Activated naive CD4-positive, alpha-beta T cell treated with anti-CD3 and anti-CD28 coated beads, Interleukin-2, amount 10 ng/mL, durations not matched to agents 7 days and 5 days (primary cell): ENCODE measurements around the gene CDH13.

Experiments
- CTCF ChIA-PET: fragments of 350-600 bp; sonication (Branson Sonifier 250); formaldehyde crosslinking; loops from one replicate; lab custom pipeline; 2021; ENCODE audit warnings: antibody characterized with exemption; lab: Charles Lee
- DNase-seq: peaks from one replicate; pipeline ENCODE4 v3.0.0-alpha.2; 2020
- H3K27ac Mint-ChIP-seq: one replicate; pipeline ENCODE4 v1.8.0; 2021; ENCODE audit warnings: mild to moderate bottlenecking, moderate library complexity, mixed read lengths
- H3K27me3 Mint-ChIP-seq: one replicate; pipeline ENCODE4 v1.8.0; 2021; ENCODE audit warnings: mild to moderate bottlenecking, mixed read lengths
- H3K36me3 Mint-ChIP-seq: one replicate; pipeline ENCODE4 v1.8.0; 2021; ENCODE audit warnings: mixed read lengths
- H3K4me1 Mint-ChIP-seq: one replicate; pipeline ENCODE4 v1.8.0; 2021; ENCODE audit warnings: mixed read lengths
- H3K4me3 Mint-ChIP-seq: one replicate; pipeline ENCODE4 v1.8.0; 2021; ENCODE audit warnings: mild to moderate bottlenecking, moderate library complexity, mixed read lengths
- H3K9me3 Mint-ChIP-seq: one replicate; pipeline ENCODE4 v1.8.0; 2021; ENCODE audit warnings: mixed read lengths

The CDH13 gene

DNA sequence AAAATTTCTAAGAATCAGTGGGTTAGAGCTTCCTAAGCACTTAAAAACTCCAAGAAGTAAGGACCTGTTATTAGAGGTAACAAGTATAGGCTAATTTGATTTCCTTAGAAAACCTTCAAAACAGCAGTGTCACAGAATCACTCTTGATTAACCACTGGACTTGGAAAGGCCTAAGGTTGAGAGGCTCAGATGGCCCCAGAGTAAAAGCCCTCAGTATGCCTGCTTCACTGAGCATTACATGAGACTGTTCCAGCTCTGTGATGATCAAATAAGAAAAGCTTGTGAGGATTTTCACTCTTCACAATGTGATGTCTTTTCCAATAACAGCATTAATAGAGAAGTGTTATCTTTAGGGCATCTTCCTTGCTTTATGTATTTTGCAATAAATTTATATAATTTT, 671.8 kb downstream of the CDH13 start:
- Mint-ChIP-seq H3K4me1 (no peaks in the 10 kb centered on the region), H3K4me3 (no peak overlapping the region), H3K27ac (no peak overlapping the region), H3K36me3 (no peaks in the 10 kb centered on the region), H3K9me3 (no peaks in the 10 kb centered on the region), H3K27me3 (no peaks in the 10 kb centered on the region)
- no peak for DNase-seq
- CTCF ChIA-PET: no interaction called here

DNA sequence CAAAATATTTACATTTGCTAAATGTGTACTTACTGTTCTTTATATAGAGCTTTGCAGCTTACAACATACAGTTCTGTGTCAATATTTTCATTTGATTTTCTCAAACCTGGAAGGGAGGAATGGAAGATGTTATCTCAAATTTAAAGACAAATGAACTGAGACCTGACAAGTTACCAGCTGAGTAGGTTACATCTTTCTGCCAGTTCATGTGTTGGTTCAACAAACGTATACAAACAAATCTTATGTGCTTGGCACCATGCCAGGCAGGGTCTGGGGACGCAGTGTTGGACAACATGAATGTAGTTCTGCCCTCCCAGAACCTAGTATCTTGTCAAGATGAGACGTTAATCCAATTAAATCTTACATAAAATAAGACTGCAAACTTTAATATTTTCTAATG, 673.6 kb downstream of the CDH13 start:
- Mint-ChIP-seq H3K36me3 (no peaks in the 10 kb centered on the region), H3K27me3 (no peaks in the 10 kb centered on the region), H3K4me1 (no peaks in the 10 kb centered on the region), H3K4me3 (no peak overlapping the region), H3K9me3 (no peaks in the 10 kb centered on the region), H3K27ac (no peak overlapping the region)
- CTCF ChIA-PET: no interaction called here
- DNase-seq: no peak

DNA sequence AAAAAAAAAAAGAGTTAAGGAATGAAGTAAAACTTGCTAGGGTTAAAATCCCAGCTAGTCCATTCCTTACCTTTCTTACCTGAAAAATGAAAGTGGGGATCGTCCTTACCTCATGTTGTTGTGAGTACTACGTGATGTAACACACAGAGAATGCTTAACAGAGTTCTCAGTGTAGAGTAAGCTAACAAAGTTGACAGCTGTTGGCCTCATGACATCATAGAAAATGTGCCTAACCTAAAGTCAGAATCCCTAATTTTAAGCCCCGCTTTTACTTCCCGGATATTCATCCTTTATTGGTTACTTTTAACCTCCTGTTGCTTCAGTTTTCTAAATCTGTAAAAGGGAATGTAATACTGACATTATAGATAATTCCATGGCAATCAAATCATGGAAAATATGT, 675.2 kb downstream of the CDH13 start:
- CTCF ChIA-PET: no interaction called here
- H3K27ac Mint-ChIP-seq: no peak overlapping the region
- no peaks in the 10 kb centered on the region for H3K27me3 Mint-ChIP-seq
- H3K9me3 Mint-ChIP-seq: no peaks in the 10 kb centered on the region
- H3K4me1 Mint-ChIP-seq: no peaks in the 10 kb centered on the region
- DNase-seq: no peak
- no peak overlapping the region for H3K4me3 Mint-ChIP-seq
- no peaks in the 10 kb centered on the region for H3K36me3 Mint-ChIP-seq

DNA sequence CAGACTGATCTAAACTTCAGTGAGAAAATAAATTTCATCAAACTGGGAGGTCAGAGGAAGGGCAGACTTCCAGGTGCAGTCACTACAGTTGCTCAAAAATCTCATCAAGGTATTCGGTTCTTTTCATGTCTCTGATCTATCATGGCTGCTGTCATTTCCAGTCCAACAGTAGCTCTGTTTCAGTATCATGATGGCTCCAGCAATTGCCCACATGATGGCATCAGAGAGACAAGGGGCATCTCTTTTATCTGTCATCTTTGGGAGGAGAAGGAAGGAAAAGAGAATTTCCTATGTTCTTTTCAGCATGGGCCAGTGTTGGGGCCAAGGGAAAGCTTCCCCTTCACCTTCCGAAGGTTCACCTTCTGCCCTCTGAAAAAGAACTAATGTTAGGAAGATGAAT, 676.1 kb downstream of the CDH13 start:
- H3K27me3 Mint-ChIP-seq: no peaks in the 10 kb centered on the region
- DNase-seq: no peak
- H3K4me1 Mint-ChIP-seq: no peaks in the 10 kb centered on the region
- H3K36me3 Mint-ChIP-seq: no peaks in the 10 kb centered on the region
- H3K9me3 Mint-ChIP-seq: no peaks in the 10 kb centered on the region
- no peak overlapping the region for H3K27ac Mint-ChIP-seq
- H3K4me3 Mint-ChIP-seq: no peak overlapping the region
- CTCF ChIA-PET: no interaction called here

DNA sequence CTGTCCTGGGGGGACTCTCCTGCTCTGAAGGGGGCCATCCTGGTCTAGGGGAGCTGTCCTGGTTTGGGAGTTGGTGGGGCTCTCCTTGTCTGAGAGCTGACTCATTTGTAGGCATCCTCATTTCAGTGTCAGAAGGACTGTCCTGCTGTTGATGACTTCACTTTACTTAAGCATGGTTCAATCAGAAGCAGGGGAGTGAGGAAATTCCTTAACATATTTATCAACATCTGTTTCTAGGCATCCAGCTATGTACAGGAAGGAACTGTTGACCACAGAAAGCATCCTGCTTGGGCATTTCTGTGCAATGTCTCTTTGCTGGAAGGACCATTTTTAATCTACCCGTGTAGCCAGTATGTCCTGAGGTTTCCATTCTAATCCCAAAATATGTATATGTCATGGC, 678.3 kb downstream of the CDH13 start:
- Mint-ChIP-seq H3K27me3 (no peaks in the 10 kb centered on the region), H3K36me3 (no peaks in the 10 kb centered on the region), H3K4me1 (no peaks in the 10 kb centered on the region), H3K27ac (no peak overlapping the region), H3K4me3 (no peak overlapping the region), H3K9me3 (no peaks in the 10 kb centered on the region)
- CTCF ChIA-PET: no interaction called here
- DNase-seq: no peak

DNA sequence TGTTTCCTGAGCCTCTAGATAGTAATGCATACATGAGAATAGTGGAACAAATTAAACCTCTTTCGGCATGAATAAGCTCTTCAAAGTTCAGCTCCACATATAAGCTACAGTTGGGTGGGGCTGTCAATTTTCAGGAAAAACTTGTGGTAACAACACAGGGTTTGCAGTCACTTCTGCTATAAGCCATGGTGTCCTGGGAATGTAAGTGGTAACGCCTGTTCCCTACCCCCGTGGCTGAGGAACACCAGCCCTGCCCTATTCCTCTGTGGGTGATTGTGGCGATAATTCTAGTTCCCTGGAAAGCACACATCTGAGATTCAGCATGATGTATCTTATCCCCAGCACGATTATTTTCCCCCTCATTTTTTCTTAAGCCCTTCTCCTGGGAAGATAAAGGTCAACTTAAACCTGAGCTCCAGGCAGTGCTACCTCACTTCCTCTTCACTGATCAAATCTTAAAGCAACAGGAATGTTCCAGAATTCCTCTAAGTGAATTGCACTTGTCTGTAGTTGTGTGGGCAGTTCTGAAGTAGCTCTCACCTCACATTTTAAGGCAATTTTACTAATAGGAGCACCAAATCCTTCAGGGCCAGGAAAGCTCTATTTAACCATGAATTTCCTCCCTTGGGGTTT, 680.3 kb downstream of the CDH13 start:
- H3K9me3 Mint-ChIP-seq: no peaks in the 10 kb centered on the region
- H3K4me1 Mint-ChIP-seq: no peaks in the 10 kb centered on the region
- no peak for DNase-seq
- CTCF ChIA-PET: no interaction called here
- no peaks in the 10 kb centered on the region for H3K36me3 Mint-ChIP-seq
- H3K27ac Mint-ChIP-seq: no peak overlapping the region
- H3K27me3 Mint-ChIP-seq: no peaks in the 10 kb centered on the region
- H3K4me3 Mint-ChIP-seq: no peak overlapping the region

DNA sequence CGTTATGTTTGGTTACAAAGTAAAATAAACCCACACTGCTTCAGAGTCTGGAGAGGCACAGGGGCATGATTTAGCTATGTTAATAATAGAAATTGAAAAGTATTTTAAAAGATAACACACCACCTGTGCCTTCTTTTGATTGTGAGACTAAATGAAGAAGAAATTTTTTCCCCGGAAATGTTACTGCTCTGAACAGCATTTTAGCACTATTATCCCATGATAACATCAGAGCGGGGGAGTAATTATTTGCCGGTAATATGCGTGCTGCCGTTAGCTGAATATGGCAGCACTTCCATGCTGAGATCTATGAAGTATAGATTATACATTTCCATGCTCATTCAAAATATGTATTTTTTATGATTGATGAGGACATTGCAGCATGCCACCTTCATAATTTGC, 680.8 kb downstream of the CDH13 start:
- Mint-ChIP-seq H3K9me3 (no peaks in the 10 kb centered on the region), H3K36me3 (no peaks in the 10 kb centered on the region)

DNA sequence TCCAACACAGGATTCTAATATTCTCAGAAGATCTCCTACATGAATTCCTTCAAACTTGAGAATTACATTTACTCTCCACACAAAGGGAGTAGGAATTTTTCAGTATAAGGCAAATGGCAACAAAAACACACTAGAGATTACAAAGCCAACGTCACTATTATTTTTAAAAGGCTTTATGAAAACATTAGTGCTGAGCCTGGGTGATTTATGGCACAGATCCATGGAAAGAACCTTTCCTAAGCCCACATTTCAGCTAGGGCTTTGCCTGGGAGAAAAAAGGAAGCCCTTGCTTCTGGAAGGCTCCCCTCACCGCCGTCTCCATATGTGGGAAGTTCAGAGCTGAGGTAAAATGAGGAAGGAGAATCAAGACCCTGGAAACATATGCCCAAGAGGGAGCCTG, 681.6 kb downstream of the CDH13 start:
- H3K36me3 Mint-ChIP-seq: no peaks in the 10 kb centered on the region
- H3K27ac Mint-ChIP-seq: no peak overlapping the region
- no peaks in the 10 kb centered on the region for H3K4me1 Mint-ChIP-seq
- no peaks in the 10 kb centered on the region for H3K27me3 Mint-ChIP-seq
- H3K4me3 Mint-ChIP-seq: no peak overlapping the region
- no peaks in the 10 kb centered on the region for H3K9me3 Mint-ChIP-seq
- DNase-seq: no peak
- CTCF ChIA-PET: no interaction called here

More for the DNA sequence above, 680.8 kb downstream of the CDH13 start:
- no peak for DNase-seq
- Mint-ChIP-seq H3K4me3 (no peak overlapping the region), H3K27ac (no peak overlapping the region), H3K4me1 (no peaks in the 10 kb centered on the region), H3K27me3 (no peaks in the 10 kb centered on the region)
- CTCF ChIA-PET: no interaction called here

DNA sequence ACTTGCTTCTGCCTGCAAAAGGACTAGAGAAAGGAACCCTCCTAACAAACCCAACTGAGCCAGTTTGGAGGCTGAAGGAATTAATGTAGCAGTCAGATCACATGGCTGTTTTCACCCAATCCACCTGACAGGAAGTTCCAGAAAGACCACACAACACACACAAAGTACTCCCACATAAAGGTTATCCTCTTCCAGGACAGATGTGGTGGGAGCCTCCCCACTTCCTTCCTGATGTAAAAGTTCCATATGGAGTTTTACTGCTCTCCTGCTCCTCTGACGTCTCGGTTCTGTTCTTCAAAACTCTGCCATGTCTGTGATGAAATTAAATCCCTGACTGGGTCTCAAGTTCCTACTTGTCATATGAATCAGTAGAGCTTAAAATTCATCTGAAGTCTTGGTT, 684.0 kb downstream of the CDH13 start:
- Mint-ChIP-seq H3K27me3 (no peaks in the 10 kb centered on the region), H3K4me1 (no peaks in the 10 kb centered on the region), H3K4me3 (no peak overlapping the region), H3K36me3 (no peaks in the 10 kb centered on the region), H3K27ac (no peak overlapping the region), H3K9me3 (no peaks in the 10 kb centered on the region)
- no peak for DNase-seq
- CTCF ChIA-PET: no interaction called here

DNA sequence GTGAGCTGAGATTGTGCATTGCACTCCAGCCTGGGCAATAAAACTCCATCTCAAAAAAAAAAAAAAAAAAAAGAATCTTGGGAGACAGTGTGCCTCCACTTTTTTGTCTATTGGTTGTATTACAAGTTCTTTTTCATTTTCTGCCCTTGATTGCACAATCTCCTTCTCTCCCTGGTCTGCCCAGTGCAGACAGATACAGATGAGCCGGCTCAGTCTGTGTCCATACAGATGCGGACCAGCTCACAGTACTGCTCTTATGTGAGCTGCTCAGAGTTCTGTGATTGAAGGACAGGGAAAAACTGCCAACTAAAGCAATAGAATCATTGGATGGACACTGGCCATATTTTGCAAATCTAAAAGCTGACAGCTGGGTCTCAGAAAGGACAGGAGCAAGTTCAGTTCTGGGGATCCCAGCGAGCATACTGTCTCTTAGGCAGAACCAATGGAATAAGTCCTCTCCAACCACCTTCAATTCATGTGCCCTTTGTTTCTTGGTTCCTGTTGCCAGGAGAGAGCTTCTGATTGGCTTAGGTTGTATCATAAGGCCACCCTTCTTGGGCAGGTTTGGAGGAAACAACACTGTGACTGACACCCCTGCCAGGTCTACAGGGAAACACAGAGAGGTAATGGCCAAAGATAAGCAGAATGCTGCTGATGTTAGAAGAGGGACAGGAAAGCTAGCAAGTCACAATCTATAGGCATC, 685.4 kb downstream of the CDH13 start:
- H3K27ac Mint-ChIP-seq: no peak overlapping the region
- no peak for DNase-seq

DNA sequence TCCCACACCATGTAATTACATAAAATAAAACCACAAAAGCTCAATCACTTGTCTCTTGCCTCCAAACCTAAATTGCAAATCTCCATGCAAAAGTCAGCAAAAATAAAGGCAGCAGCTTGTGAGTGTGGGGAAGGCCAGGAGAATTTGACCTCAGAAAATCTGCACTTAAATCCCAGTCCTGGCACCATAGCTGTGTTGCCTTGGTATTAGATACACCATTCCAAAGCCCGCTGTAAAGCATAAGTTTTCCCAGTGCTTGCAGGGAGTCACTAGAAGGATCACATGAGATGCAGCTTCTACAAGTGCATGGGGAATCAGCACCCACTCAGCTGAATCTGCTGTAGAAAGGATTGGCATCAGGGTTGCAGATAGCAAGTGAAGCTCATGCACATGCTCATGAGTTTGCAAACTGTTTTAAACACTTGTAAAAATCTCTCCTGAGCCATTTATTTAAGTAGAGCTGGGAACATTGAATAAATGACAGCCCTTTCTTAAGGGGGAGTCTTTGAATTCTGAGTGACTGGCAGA, 686.0 kb downstream of the CDH13 start:
- no peak for DNase-seq
- CTCF ChIA-PET: no interaction called here
- Mint-ChIP-seq H3K4me1 (no peaks in the 10 kb centered on the region), H3K36me3 (no peaks in the 10 kb centered on the region), H3K27me3 (no peaks in the 10 kb centered on the region), H3K27ac (no peak overlapping the region), H3K9me3 (no peaks in the 10 kb centered on the region), H3K4me3 (no peak overlapping the region)

More for the DNA sequence above, 685.4 kb downstream of the CDH13 start:
- Mint-ChIP-seq H3K27me3 (no peaks in the 10 kb centered on the region), H3K4me3 (no peak overlapping the region), H3K9me3 (no peaks in the 10 kb centered on the region), H3K36me3 (no peaks in the 10 kb centered on the region), H3K4me1 (no peaks in the 10 kb centered on the region)
- CTCF ChIA-PET: no interaction called here

DNA sequence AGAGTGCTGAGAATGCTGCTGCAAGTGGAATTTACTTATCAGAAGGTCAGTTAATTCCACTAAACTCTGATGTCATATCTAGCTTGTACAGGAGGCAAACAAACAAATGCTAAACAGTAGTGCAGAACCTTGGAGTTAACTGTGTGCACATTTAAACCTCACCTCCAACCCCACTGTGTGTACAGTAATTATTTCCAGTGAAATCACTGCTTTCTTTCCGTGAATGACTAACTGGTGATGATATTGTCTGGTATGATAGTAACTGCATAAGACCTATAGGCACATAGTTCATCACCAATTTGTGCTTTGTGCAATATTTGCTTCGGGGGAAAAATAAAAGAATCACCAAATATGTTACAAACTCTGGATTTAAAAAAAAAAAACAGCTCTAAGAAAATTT, 688.5 kb downstream of the CDH13 start:
- H3K27me3 Mint-ChIP-seq: no peaks in the 10 kb centered on the region
- H3K27ac Mint-ChIP-seq: no peak overlapping the region
- CTCF ChIA-PET: no interaction called here
- H3K9me3 Mint-ChIP-seq: no peaks in the 10 kb centered on the region
- H3K36me3 Mint-ChIP-seq: no peaks in the 10 kb centered on the region
- no peaks in the 10 kb centered on the region for H3K4me1 Mint-ChIP-seq
- no peak for DNase-seq
- no peak overlapping the region for H3K4me3 Mint-ChIP-seq

DNA sequence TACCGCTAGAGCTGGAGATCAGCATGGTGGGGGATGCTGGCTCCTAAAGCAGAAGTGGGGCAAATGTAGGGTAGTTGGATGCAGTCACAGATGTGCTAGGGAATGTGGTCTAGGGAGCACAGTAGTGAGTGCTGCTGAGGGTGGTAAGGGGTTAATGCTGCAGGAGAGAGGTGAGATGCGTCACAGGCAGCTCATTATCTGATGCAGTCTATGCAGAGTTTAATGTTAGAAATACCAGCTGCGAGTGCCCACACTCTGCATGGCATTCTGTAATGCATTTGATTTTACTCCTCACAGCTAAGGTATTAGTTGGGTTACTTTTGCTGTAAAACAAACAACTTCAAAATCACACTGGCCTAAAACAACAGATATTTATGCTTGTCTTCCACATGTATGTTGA, 689.7 kb downstream of the CDH13 start:
- DNase-seq: no peak
- H3K4me1 Mint-ChIP-seq: no peaks in the 10 kb centered on the region
- CTCF ChIA-PET: no interaction called here
- no peaks in the 10 kb centered on the region for H3K27me3 Mint-ChIP-seq
- no peaks in the 10 kb centered on the region for H3K36me3 Mint-ChIP-seq
- no peaks in the 10 kb centered on the region for H3K9me3 Mint-ChIP-seq
- no peak overlapping the region for H3K27ac Mint-ChIP-seq
- no peak overlapping the region for H3K4me3 Mint-ChIP-seq

DNA sequence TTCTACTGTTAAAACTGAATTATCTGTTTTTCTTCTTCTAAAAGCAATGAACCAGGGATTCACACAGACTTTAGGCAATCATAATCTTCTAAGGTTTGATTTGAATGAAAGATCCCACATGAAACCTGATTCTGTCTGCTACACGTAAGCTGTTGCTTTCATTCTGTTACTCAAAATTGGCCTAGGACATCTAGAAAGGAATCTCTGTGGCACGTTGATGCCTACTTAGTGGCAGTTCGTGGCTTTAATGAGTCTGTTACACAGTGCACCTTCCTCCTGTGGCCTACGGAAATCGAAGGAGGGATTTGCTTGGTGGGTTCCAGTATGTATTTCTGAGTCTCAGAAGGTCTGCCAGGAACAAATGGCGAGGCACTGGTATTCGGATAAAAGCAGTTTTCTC, 691.6 kb downstream of the CDH13 start:
- no peak overlapping the region for H3K27ac Mint-ChIP-seq
- no peaks in the 10 kb centered on the region for H3K36me3 Mint-ChIP-seq
- no peaks in the 10 kb centered on the region for H3K27me3 Mint-ChIP-seq
- no peaks in the 10 kb centered on the region for H3K9me3 Mint-ChIP-seq
- no peaks in the 10 kb centered on the region for H3K4me1 Mint-ChIP-seq
- H3K4me3 Mint-ChIP-seq: no peak overlapping the region
- DNase-seq: no peak
- CTCF ChIA-PET: no interaction called here

DNA sequence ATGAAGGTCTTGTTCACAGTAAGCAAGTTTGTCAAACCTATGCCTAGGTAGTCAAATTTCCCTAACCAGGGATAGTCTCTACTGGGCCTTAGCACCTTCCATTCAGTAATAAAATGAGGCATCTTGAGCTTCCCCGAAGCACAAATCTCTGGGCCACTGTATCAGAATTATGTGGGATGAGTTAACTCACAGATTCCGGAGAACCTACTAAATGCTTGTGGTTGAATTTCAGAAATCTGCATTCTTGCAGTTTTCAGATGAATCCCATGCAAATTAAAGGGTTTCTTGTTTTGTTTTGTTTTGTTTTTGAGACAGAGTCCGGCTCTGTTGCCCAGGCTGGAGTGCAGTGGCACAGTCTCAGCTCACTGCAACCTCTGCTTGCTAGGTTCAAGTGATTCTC, 702.2 kb downstream of the CDH13 start:
- DNase-seq: no peak
- CTCF ChIA-PET: no interaction called here
- no peak overlapping the region for H3K27ac Mint-ChIP-seq
- H3K4me3 Mint-ChIP-seq: no peak overlapping the region
- peaks cover 3% of the 10 kb centered on the region for H3K9me3 Mint-ChIP-seq
- no peaks in the 10 kb centered on the region for H3K27me3 Mint-ChIP-seq
- no peaks in the 10 kb centered on the region for H3K4me1 Mint-ChIP-seq
- H3K36me3 Mint-ChIP-seq: no peaks in the 10 kb centered on the region
